HG02798 (cell line): ENCODE data around the gene CFL1.

Source experiments
- ATAC-seq: cut with Tn5 transposase; IDR thresholded peaks from one replicate; pipeline ENCODE4 v1.9.1; 2021; ENCODE audit warnings: mild to moderate bottlenecking; ENCODE audit not compliant: unreplicated experiment, poor library complexity

Gene CFL1

GRCh38 chr11:65870706-65871681 is 13.0 kb upstream of the CFL1 start:
- ATAC-seq: no peak

GRCh38 chr11:65870307-65870658 is 12.3 kb upstream of the CFL1 start:
- ATAC-seq: no peak

GRCh38 chr11:65869643-65870306 is 11.8 kb upstream of the CFL1 start:
- no peak for ATAC-seq

- no peak for ATAC-seq
Observed at GRCh38 chr11:65868907-65869306, 10.9 kb upstream of the CFL1 start.

- no peak for ATAC-seq
Observed at GRCh38 chr11:65868076-65868667, 10.2 kb upstream of the CFL1 start.

GRCh38 chr11:65867284-65868071 is 9.5 kb upstream of the CFL1 start:
- no peak for ATAC-seq

- no peak for ATAC-seq
Observed at GRCh38 chr11:65866509-65867283, 8.7 kb upstream of the CFL1 start.

GRCh38 chr11:65865550-65866172 is 7.7 kb upstream of the CFL1 start:
- ATAC-seq: no peak

GRCh38 chr11:65864706-65865471 is 6.9 kb upstream of the CFL1 start:
- ATAC-seq: no peak

GRCh38 chr11:65863889-65864705 is 6.1 kb upstream of the CFL1 start:
- ATAC-seq: no peak

- no peak for ATAC-seq
Observed at GRCh38 chr11:65862941-65863888, 5.2 kb upstream of the CFL1 start.

- no peak for ATAC-seq
Observed at GRCh38 chr11:65862191-65862735, 4.3 kb upstream of the CFL1 start.

GRCh38 chr11:65861533-65862183 is 3.7 kb upstream of the CFL1 start:
- ATAC-seq: no peak

GRCh38 chr11:65861165-65861505 is 3.2 kb upstream of the CFL1 start:
- no peak for ATAC-seq

- peak; percentile 29 for ATAC-seq
Observed at GRCh38 chr11:65860278-65861164, 2.5 kb upstream of the CFL1 start, which contains the start of gene MUS81. Gene MUS81 (plus strand): TSS chr11:65860433. CDS start chr11:65860754, 321 bp downstream.
